LHCN-M2 (cell line): Measurements from ENCODE around the gene NPEPL1. TPM values are rescaled to one million over a fixed set of nuclear protein-coding genes. Genes with fewer than 3 reads are reported as not detected.
"Not testable (repeated sequence)": the region's sequence is repeated elsewhere in the genome, so short reads cannot be mapped to it uniquely, and the experiment has no call there.

Experiments used
- DNase-seq: peaks from one replicate; pipeline ENCODE4 v3.0.0-alpha.2; 2012; ENCODE audit warnings: low read depth
- total RNA-seq: library from RNA; depleted of rRNA; stranded (reverse); fragments of >200 nt; gene quantifications from 2 replicates; pipeline ENCODE4 v1.2.3, GENCODE V29; 2014

The NPEPL1 gene
- total RNA-seq, 1 experiment from 2014 or later = 29.9 TPM

- no peak for DNase-seq
Observed at GRCh38 chr20:58712806-58713731, 20.5 kb downstream of the NPEPL1 start.

GRCh38 chr20:58713801-58714339 lies 21.3 kb downstream of the NPEPL1 start:
- no peak for DNase-seq

- DNase-seq = no peak
Observed at GRCh38 chr20:58714340-58714922, 21.8 kb downstream of the NPEPL1 start.

GRCh38 chr20:58714923-58715351 lies 22.3 kb downstream of the NPEPL1 start:
- no peak for DNase-seq

DNA sequence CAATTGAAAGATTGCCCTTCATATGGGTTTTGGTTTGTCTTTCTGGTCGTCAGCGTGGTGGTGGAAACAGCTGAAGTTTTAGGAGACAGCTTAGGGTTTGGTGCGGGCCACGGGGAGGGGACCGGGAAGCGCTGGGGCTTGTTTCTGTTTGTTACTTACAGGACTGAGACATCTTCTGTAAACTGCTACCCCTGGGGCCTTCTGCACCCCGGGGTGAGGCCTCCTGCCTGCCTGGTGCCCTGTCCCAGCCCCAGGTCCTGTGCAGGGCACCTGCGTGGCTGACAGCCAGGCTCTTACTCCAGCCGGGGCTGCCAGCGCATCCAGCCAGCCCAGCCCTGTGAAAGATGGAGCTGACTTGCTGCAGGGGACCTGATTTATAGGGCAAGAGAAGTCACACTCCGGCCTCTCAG lies 22.8 kb downstream of the NPEPL1 start:
- no peak for DNase-seq

DNA sequence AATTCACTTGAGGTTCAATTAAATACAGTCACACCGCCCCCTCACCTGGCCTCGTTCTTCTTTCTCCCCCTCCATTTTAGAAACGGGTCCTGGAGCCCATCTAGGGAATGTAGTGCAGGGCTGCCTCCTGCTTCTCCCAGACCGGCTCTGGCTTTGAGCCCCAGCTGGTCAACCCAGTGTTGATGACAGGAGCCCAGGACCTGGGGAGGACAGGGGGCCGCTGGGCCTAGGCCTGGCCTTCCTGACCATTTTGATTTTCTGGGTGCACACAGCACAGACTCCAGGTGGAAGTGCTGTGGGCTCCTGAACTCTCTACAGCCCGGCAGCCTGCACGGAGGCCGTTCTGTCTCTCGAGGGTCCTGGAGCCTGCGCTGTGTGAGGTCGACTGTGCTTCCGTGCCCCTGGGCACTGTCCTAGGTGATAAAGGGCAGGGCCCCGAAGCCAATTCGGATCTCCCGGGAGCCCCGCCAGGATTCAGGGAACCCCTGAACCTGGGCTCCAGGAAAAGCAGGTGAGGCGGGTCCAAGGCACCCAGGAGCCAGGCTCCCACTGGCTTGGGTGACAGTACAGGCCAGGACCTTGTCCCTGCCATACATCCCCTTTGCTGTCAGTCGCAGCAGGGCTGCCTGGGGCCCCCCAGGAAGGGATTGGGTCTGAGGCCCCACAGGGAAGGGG lies 23.3 kb downstream of the NPEPL1 start:
- no peak for DNase-seq

DNA sequence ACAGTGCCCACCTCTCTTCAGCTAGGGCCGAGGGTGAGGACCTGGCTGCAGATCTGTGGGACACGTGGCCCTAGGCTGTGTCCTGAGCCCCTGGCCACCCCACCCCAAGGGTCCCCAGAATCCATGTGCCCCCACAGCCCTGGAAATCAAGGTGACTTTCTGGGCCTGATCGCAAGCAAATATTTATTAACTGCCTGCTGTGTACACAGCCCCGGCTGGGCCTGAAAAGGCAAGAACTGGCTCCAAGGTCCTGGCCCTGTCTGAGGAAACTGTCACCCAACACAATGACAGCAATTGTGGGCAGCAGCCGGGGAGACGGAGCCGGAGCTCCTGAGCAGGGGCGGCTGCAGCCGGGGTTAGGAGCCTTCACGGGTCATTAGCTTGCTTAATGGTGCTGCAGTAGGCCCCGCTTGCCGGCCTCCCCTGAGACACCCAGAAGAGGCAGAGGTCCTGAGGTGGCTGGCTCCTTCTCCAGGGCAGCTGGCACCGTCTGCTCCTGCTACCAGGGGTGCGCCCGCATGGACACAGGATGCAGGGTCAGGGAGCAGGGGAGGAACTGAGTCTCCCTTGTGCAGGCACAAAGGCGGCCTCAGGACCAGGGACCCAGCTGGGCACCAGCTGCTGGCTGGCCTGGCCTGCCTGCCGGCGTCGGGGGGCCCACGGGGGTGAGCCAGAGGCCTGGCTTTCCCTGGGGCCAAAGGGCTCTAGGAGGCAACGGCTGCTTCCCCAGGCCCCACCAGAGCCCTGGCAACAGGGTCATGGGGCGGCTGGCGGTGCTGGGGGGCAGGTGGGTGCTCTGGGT lies 24.1 kb downstream of the NPEPL1 start:
- no peak for DNase-seq

DNA sequence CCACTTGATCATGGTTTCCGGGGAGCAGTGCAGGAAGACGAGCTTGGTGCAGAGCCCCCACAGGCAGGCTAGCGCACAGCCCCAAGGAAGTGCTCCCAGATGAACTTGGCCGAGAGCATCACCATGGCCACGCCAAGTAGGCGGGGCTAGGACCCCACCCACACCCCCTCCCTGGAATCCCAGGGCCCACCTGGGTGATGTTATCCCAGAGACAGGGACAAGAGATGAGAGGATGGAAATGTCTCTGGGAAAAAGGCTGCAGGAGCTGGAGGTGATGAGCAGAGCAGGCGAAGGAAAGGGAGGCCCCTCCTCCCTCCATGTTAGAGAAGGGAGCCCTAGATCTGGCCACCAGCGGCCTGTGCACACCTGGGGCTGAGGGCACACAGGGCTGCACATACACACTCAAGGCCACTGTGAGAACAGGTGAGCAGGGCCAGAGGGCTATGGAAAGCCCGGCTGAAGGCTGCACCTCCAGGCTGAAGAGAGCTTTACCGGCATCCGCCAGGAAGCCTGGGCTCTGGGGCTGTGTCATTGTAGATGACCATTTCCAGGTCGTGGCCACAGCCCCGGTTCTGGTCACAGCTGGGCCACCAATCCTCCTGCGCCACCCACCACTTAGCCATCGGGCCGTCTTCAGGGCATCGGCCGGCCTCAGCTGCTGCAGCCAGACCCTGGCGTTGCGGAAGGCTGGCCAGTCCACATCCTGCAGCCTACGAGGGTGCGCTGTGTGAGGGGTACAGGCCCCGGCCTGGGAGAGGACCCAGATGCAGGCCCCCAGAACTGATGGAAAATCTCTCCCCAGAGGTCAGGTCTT lies 24.9 kb downstream of the NPEPL1 start:
- DNase-seq = no peak

GRCh38 chr20:58718121-58718563 lies 25.5 kb downstream of the NPEPL1 start:
- DNase-seq = no peak

DNA sequence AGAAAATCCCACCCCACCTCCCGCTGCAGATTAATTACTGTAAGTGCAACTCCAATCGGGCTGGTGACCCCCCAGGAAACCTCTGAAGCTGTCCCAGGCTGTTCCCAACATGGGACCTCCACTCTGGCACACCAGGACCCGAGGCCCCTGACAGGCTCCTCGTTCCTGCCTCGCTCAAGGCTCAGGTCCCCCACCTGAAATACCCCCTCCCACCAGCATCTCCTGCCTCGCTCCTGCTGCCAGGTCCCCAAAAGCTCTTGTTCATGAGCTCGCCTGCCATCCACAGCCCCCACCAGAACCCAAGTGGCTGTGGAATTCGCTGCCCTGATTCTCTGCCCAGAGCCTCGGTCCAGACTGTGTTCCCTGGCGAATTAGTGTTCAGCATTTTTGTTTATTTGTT lies 26.1 kb downstream of the NPEPL1 start:
- DNase-seq = no peak

GRCh38 chr20:58719258-58719657 lies 26.7 kb downstream of the NPEPL1 start:
- no peak for DNase-seq

DNA sequence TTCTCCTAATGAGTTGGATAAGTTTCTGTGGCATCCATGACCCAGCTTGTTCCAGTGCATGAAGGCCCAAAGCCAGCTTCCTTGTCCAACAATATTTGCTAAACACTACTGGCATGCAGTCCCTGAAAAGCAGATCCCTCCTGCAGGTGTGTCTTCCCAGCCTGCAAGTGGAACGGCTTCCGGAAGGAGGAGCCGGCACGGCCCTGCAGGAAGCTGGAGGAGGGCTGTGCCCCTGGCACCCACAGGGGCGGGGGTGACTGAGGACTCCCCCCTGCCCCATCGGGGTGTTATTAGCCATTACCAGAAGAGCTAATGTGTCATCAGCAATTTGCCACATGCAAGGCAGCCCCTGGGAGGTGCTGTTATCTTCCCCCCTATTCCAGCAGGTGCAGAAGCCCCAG lies 27.4 kb downstream of the NPEPL1 start:
- DNase-seq = no peak

GRCh38 chr20:58720890-58721289 lies 28.3 kb downstream of the NPEPL1 start:
- no peak for DNase-seq

GRCh38 chr20:58721951-58722778 lies 29.6 kb downstream of the NPEPL1 start:
- DNase-seq = no peak

DNA sequence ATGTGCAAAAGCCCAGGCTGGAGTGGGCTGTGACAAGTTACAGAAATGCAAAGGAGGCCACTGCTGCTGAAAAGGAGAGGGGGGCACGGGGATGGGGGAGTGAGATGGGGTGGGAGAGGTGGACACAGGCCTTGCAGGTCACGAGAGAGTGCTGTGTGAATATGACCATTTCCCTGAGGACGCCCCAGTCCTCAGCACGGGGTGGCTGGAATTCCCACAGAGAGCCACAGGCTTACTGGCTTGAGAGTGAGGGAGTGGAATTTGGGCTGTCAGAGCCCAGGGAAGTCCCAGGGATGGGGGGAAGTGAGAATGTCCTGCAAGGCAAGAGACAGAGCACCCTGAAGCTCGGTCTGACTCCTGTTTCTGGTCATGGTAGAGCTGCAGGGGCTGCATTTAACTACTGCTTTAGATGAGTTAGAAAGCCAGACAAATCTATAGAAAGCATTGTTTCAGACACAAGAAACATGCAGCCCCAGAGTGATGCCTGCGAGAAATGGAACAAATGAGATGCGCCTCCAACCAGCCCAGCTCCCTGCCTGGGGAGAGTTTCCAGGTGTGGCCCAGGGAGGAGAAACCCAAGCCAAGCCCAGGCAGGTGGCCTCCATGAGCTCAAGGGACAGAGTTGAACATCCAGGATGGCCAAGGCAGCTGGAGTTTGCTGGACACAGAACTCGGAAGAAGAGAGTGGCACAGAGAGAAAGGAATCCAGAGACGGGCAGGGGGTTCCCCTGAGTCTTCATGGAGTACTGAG lies 30.5 kb downstream of the NPEPL1 start:
- no peak for DNase-seq

GRCh38 chr20:58723628-58723984 lies 31.0 kb downstream of the NPEPL1 start:
- DNase-seq = no peak

DNA sequence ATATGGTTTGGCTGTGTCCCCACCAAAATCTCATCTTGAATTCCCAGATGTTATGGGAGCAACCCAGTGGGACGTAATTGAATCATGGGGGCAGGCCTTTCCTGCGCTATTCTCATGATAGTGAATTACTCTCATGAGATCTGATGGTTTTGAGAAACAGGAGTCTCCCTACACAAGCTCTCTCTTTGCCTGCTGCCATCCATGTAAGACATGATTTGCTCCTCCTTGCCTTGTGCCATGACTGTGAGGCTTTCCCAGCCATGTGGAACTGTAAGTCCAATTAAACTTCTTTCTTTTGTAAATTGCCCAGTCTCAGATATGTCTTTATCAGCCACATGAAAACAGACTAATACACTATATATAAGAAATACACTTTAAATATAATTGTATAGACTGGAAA lies 33.6 kb downstream of the NPEPL1 start:
- not testable (repeated sequence) for DNase-seq

- DNase-seq = no peak
Observed at GRCh38 chr20:58731192-58731591, 38.6 kb downstream of the NPEPL1 start.

DNA sequence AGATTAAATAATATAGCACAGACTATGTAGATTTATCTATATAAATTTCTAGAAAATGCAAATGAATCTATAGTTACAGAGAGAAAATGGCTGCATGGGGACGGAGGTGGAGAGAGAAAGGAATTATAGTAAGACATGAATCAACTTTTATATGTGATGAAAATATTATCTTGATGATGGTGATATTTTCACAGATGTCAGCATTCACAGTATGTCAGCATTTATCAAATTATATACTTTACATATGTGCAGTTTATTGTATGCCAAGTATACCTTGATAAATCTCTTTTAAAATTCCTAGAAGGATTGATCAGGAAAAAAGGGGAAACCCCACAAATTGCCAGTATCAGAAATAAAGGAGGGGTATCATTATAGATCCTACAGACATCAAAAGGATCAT lies 44.6 kb downstream of the NPEPL1 start:
- no peak for DNase-seq
